Activated T-cell treated with anti-CD3 and anti-CD28 coated beads for 4 hours (primary cell): Measurements from ENCODE around the gene CCDC102B.

Experiments used
- DNase-seq: peaks from one replicate; pipeline ENCODE4 v3.0.0-alpha.2; 2020

Gene CCDC102B

GRCh38 chr18:69102959-69103358, 305.1 kb downstream of the CCDC102B start:
- DNase-seq = no peak
